Mesenchymal stem cell (in vitro differentiated cells and primary cell): ENCODE measurements around the gene PAX1.

Source experiments
- DNase-seq: peaks from one replicate; pipeline ENCODE4 v3.0.0-alpha.2; 2013
- H2AFZ ChIP-seq: one replicate; pipeline ENCODE4 v1.6.1; 2013; ENCODE audit warnings: low read depth, mild to moderate bottlenecking, control low read depth, inconsistent platforms, low read length, moderate library complexity
- H2AK5ac ChIP-seq: 2 replicates; pipeline ENCODE4 v1.6.1; 2013; ENCODE audit warnings: low read length, moderate library complexity, mild to moderate bottlenecking, inconsistent platforms; ENCODE audit not compliant: severe bottlenecking
- H2BK120ac ChIP-seq: one replicate; pipeline ENCODE4 v1.6.1; 2013; ENCODE audit warnings: low read depth, mild to moderate bottlenecking, inconsistent platforms, low read length, moderate library complexity
- H2BK12ac ChIP-seq, 2 experiments: one replicate each; pipeline ENCODE4 v1.6.1; 2013; ENCODE audit warnings: inconsistent platforms in 2 of 2, low read length in 2 of 2, mild to moderate bottlenecking in 2 of 2, moderate library complexity in 2 of 2, control low read depth in 1 of 2
- H2BK15ac ChIP-seq: one replicate; pipeline ENCODE4 v1.6.1; 2013; ENCODE audit warnings: mild to moderate bottlenecking, low read depth, inconsistent platforms; ENCODE audit not compliant: poor library complexity, severe bottlenecking
- H2BK5ac ChIP-seq: 2 replicates; pipeline ENCODE4 v1.6.1; 2013; ENCODE audit warnings: low read depth, mild to moderate bottlenecking, low read length, control low read depth, inconsistent platforms; ENCODE audit not compliant: poor library complexity, severe bottlenecking
- H3K14ac ChIP-seq, 2 experiments: one replicate each; pipeline ENCODE4 v1.6.1; 2013; ENCODE audit warnings: inconsistent platforms in 2 of 2, low read length in 2 of 2, control low read depth in 1 of 2, mild to moderate bottlenecking in 1 of 2, moderate library complexity in 1 of 2
- H3K18ac ChIP-seq, 2 experiments: one replicate each; pipeline ENCODE4 v1.6.1; 2013; ENCODE audit warnings: inconsistent platforms in 2 of 2, low read length in 2 of 2, control low read depth in 1 of 2, low read depth in 1 of 2, mild to moderate bottlenecking in 1 of 2
- H3K23ac ChIP-seq, 2 experiments: one replicate each; pipeline ENCODE4 v1.6.1; 2013; ENCODE audit warnings: inconsistent platforms in 2 of 2, low read length in 2 of 2, mild to moderate bottlenecking in 2 of 2, moderate library complexity in 2 of 2, control low read depth in 1 of 2
- H3K27ac ChIP-seq: 2 replicates; pipeline ENCODE4 v1.5.1; 2013; ENCODE audit warnings: mild to moderate bottlenecking, moderate library complexity, low read length, control low read depth, inconsistent platforms; ENCODE audit not compliant: poor library complexity, severe bottlenecking
- H3K27me3 ChIP-seq, 2 experiments: 2 replicates each; pipeline versions ENCODE4 v1.6.1 to v1.7.0; 2013; ENCODE audit warnings: low read length in 2 of 2, mild to moderate bottlenecking in 2 of 2, moderate library complexity in 2 of 2, control low read depth in 1 of 2, inconsistent platforms in 1 of 2; ENCODE audit not compliant: control insufficient read depth in 1 of 2, insufficient read depth in 1 of 2
- H3K36me3 ChIP-seq, 2 experiments: 2 replicates each; pipeline versions ENCODE4 v1.6.1 to v1.7.0; 2013; ENCODE audit warnings: low read length in 2 of 2, control low read depth in 1 of 2, inconsistent platforms in 1 of 2, low read depth in 1 of 2, mild to moderate bottlenecking in 1 of 2; ENCODE audit not compliant: insufficient read depth in 2 of 2, control insufficient read depth in 1 of 2
- H3K4ac ChIP-seq, 2 experiments: one replicate each; pipeline ENCODE4 v1.6.1; 2013; ENCODE audit warnings: inconsistent platforms in 2 of 2, low read length in 2 of 2, mild to moderate bottlenecking in 2 of 2, moderate library complexity in 2 of 2, control low read depth in 1 of 2, low read depth in 1 of 2
- H3K4me1 ChIP-seq: 2 replicates; pipeline ENCODE4 v1.6.1; 2013; ENCODE audit warnings: low read depth, low read length, control low read depth; ENCODE audit not compliant: control insufficient read depth, insufficient read depth
- H3K4me2 ChIP-seq: 2 replicates; pipeline ENCODE4 v1.6.1; 2013; ENCODE audit warnings: low read length, mild to moderate bottlenecking, inconsistent platforms; ENCODE audit not compliant: poor library complexity, severe bottlenecking
- H3K4me3 ChIP-seq, 2 experiments: 2 replicates each; pipeline versions ENCODE4 v1.5.1 to v1.7.0; 2013; ENCODE audit warnings: low read length in 2 of 2, mild to moderate bottlenecking in 2 of 2, control low read depth in 1 of 2, low read depth in 1 of 2; ENCODE audit not compliant: insufficient read depth in 1 of 2
- H3K79me1 ChIP-seq: replicated peaks from 2 replicates; pipeline ENCODE4 v1.6.1; 2013; ENCODE audit warnings: mild to moderate bottlenecking, control low read depth, low read length, inconsistent platforms; ENCODE audit not compliant: poor library complexity, severe bottlenecking
- H3K9ac ChIP-seq: 2 replicates; pipeline ENCODE4 v1.7.0; 2013; ENCODE audit warnings: mild to moderate bottlenecking, low read length, moderate library complexity
- H3K9me3 ChIP-seq: 2 replicates; pipeline ENCODE4 v1.7.0; 2013; ENCODE audit warnings: mild to moderate bottlenecking, low read length; ENCODE audit not compliant: control insufficient read depth
- H4K8ac ChIP-seq: one replicate; pipeline ENCODE4 v1.6.1; 2013; ENCODE audit warnings: inconsistent platforms, mild to moderate bottlenecking, low read length, moderate library complexity
- H4K91ac ChIP-seq: one replicate; pipeline ENCODE4 v1.6.1; 2013; ENCODE audit warnings: mild to moderate bottlenecking, low read length, inconsistent platforms
- WGBS: methylation state at CpG from one replicate; pipeline ENCODE4 v1.1.7; 2013; ENCODE audit warnings: mixed read lengths; 5-methylcytosine and 5-hydroxymethylcytosine counted together

PAX1 gene

DNA sequence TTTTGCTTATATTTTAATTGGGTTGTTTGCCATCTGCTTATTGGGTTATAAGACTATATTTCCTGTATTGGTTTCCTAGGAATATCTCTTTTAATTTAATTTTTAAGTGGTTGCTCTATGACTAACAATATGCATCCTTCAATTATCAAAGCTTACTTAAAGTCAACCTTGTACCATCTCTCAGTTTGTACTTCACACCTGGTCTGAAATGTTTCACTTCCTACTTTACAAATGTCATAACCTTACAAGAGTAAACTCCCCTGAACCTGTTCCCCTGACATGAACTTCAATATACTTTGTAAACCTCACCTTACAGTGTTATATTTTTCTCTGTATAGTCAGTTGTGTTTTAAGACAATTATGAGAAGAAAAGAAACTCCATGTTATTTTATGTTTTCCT lies 35.8 kb downstream of the PAX1 start:
- Histone ChIP-seq H3K9ac (no peak overlapping the region), H3K36me3 (no peaks in the 10 kb centered on the region), H2BK5ac (no peak overlapping the region), H3K18ac (no peak overlapping the region), H3K4me1 (no peaks in the 10 kb centered on the region), H4K91ac (no peak overlapping the region), H2BK12ac (no peak overlapping the region), H2AFZ (no peak overlapping the region), H4K8ac (no peak overlapping the region), H2BK120ac (no peak overlapping the region), H2AK5ac (no peak overlapping the region), H3K4me2 (no peak overlapping the region), H3K79me1 (no peaks in the 10 kb centered on the region), H3K23ac (no peak overlapping the region), H3K14ac (no peak overlapping the region), H3K27ac (no peak overlapping the region), H3K27me3 (no peaks in the 10 kb centered on the region), H3K4me3 (no peak overlapping the region), H2BK15ac (no peak overlapping the region), H3K9me3 (peaks cover 4% of the 10 kb centered on the region), H3K4ac (no peak overlapping the region)
- DNase-seq, result no peak

DNA sequence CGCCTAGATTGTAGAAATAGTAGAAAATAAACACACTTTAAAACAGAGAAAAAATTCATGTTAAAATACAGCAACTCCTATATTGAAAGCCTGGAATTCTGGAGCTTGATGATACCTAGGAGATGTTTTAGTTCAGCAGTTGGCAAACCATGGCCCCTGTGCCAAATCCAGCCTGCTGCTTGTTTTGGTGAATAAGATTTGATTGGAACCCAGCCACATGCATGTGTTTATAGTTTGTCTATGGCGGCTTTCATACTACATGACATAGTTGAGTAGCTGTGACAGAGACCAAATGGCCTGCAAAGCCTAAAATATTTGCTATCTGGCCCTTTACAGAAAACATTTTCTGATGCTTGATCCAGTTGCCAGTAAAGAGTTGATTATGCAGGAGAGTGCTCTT lies 57.2 kb downstream of the PAX1 start:
- Histone ChIP-seq H3K14ac (no peak overlapping the region), H2BK12ac (no peak overlapping the region), H2BK5ac (no peak overlapping the region), H2BK15ac (no peak overlapping the region), H4K91ac (no peak overlapping the region), H3K79me1 (no peaks in the 10 kb centered on the region), H2AFZ (no peak overlapping the region), H3K36me3 (no peaks in the 10 kb centered on the region), H3K27me3 (peaks cover 0 to 5% of the 10 kb centered on the region in 2 experiments), H3K9me3 (peaks cover 4% of the 10 kb centered on the region), H3K27ac (no peak overlapping the region), H3K4ac (no peak overlapping the region), H2BK120ac (no peak overlapping the region), H3K4me3 (no peak overlapping the region), H3K4me2 (no peak overlapping the region), H3K9ac (no peak overlapping the region), H3K23ac (no peak overlapping the region), H2AK5ac (no peak overlapping the region), H3K4me1 (no peaks in the 10 kb centered on the region), H3K18ac (no peak overlapping the region), H4K8ac (no peak overlapping the region)
- 58% methylated on average over 1 of the region's 2 CpGs for WGBS
- no peak for DNase-seq

DNA sequence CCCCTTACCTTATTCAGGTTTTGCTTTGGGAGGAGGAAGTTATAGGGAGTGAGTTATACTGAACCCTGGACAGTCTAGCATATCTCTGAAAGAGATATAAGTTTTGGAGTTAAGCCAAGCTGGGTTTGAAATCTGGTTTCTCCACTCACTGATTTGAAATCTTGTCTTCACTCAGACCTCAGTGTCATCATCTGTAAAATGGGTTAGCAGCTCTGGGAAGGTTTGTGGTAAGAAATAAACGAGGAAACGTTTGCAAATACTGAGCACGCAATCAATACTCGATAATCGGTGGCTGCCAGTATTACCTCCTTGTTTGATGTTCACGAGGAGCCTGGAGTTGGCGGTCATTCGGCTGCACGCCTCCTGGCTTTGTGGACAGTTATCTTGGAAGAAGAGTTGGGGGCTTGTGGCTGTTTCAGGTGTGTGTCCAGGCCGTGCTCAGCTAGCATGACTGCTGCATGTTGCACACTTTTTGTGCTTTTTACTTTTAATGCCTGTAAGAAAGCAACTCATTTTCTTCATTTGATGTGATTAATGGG lies 61.8 kb downstream of the PAX1 start:
- Histone ChIP-seq H2AFZ (no peak overlapping the region), H2BK120ac (no peak overlapping the region), H3K9me3 (no peaks in the 10 kb centered on the region), H2BK5ac (no peak overlapping the region), H2BK12ac (no peak overlapping the region), H3K27me3 (peaks cover 0 to 12% of the 10 kb centered on the region in 2 experiments), H3K4ac (no peak overlapping the region), H3K23ac (no peak overlapping the region), H2BK15ac (no peak overlapping the region), H3K27ac (no peak overlapping the region), H3K4me3 (no peak overlapping the region), H3K9ac (no peak overlapping the region), H3K4me1 (no peaks in the 10 kb centered on the region), H3K79me1 (no peaks in the 10 kb centered on the region), H3K18ac (no peak overlapping the region), H4K91ac (no peak overlapping the region), H3K14ac (no peak overlapping the region), H2AK5ac (no peak overlapping the region), H3K36me3 (no peaks in the 10 kb centered on the region), H4K8ac (no peak overlapping the region), H3K4me2 (no peak overlapping the region)
- 80% methylated on average over 10 of the region's 10 CpGs for WGBS
- DNase-seq, result no peak

DNA sequence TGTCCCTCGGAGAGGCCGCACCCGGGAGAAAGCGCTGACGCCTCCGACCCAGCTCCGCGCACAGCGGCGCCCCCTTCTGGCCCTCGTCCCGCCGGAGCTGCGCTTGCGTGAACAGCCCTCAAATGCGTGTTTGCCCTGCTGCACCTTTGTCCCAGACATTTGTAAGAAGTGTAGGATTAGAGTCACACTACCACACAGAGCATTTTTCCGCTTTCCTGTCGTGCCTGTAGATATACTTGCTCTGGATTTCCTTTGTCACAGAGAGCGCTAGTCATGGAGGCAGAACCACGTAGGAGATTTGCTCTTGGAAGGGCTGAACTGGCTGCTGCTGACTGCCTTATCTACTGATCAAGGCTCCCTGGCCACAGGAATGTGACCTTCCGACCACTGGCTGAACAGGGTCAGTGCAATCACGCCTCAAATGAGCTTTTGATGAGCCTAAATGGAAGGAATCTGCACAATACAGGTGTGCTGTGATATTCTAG lies 62.3 kb downstream of the PAX1 start:
- no peak overlapping the region for H3K4me3 ChIP-seq
- no peaks in the 10 kb centered on the region for H3K79me1 ChIP-seq
- no peak overlapping the region for H3K18ac ChIP-seq
- H3K27ac ChIP-seq, result no peak overlapping the region
- no peak for DNase-seq
- H2BK5ac ChIP-seq, result no peak overlapping the region
- no peak overlapping the region for H2BK12ac ChIP-seq
- no peak overlapping the region for H4K91ac ChIP-seq
- H4K8ac ChIP-seq, result no peak overlapping the region
- peaks cover 0 to 12% of the 10 kb centered on the region in 2 experiments for H3K27me3 ChIP-seq
- H3K14ac ChIP-seq, result no peak overlapping the region
- no peak overlapping the region for H3K4me2 ChIP-seq
- no peaks in the 10 kb centered on the region for H3K4me1 ChIP-seq
- H2AK5ac ChIP-seq, result no peak overlapping the region
- no peaks in the 10 kb centered on the region for H3K9me3 ChIP-seq
- no peak overlapping the region for H2BK120ac ChIP-seq
- no peak overlapping the region for H3K23ac ChIP-seq
- H2BK15ac ChIP-seq, result no peak overlapping the region
- no peak overlapping the region for H3K4ac ChIP-seq
- WGBS, result 2% methylated on average over 22 of the region's 22 CpGs
- no peak overlapping the region for H2AFZ ChIP-seq
- H3K36me3 ChIP-seq, result no peaks in the 10 kb centered on the region
- no peak overlapping the region for H3K9ac ChIP-seq
